ENCODE data around the gene NR3C2.
A peak's percentile ranks its signal among the peaks of the same experiment; 100 is the strongest.
"Not testable (repeated sequence)": the region's sequence is repeated elsewhere in the genome, so short reads cannot be mapped to it uniquely, and the experiment has no call there.

The NR3C2 gene

GRCh38 chr4:148211533-148211932 lies 230.7 kb downstream of the NR3C2 start:
- DNase-seq = no peak

GRCh38 chr4:148210661-148211060 lies 231.6 kb downstream of the NR3C2 start:
- DNase-seq = no peak

GRCh38 chr4:148207068-148207467 lies 235.1 kb downstream of the NR3C2 start:
- no peak for DNase-seq

GRCh38 chr4:148205476-148205875 lies 236.7 kb downstream of the NR3C2 start:
- no peak for DNase-seq

- DNase-seq = no peak
Measured at GRCh38 chr4:148204892-148205291, 237.3 kb downstream of the NR3C2 start.

GRCh38 chr4:148204171-148204570 lies 238.0 kb downstream of the NR3C2 start:
- no peak for DNase-seq

GRCh38 chr4:148203056-148203898 lies 238.9 kb downstream of the NR3C2 start:
- no peak for DNase-seq

GRCh38 chr4:148200960-148201359 lies 241.3 kb downstream of the NR3C2 start:
- no peak for DNase-seq

- no peak for DNase-seq
Measured at GRCh38 chr4:148196164-148196563, 246.1 kb downstream of the NR3C2 start.

GRCh38 chr4:148192526-148192925 lies 249.7 kb downstream of the NR3C2 start:
- DNase-seq = no peak

GRCh38 chr4:148187454-148188222 lies 254.6 kb downstream of the NR3C2 start:
- DNase-seq = not testable (repeated sequence)

- no peak for DNase-seq
Measured at GRCh38 chr4:148184922-148185321, 257.3 kb downstream of the NR3C2 start.

- DNase-seq = no peak
Measured at GRCh38 chr4:148182230-148182911, 259.8 kb downstream of the NR3C2 start.

- no peak for DNase-seq
Measured at GRCh38 chr4:148173397-148174017, 268.7 kb downstream of the NR3C2 start.

- no peak for DNase-seq
Measured at GRCh38 chr4:148171596-148171995, 270.6 kb downstream of the NR3C2 start.

- DNase-seq = no peak
Measured at GRCh38 chr4:148170408-148171365, 271.5 kb downstream of the NR3C2 start.

- DNase-seq = peak; percentile 35
Measured at GRCh38 chr4:148166132-148166591, 276.1 kb downstream of the NR3C2 start.

GRCh38 chr4:148164557-148164956 lies 277.7 kb downstream of the NR3C2 start:
- DNase-seq = no peak

GRCh38 chr4:148162991-148163390 lies 279.2 kb downstream of the NR3C2 start:
- no peak for DNase-seq

GRCh38 chr4:148162519-148162918 lies 279.7 kb downstream of the NR3C2 start:
- no peak for DNase-seq

GRCh38 chr4:148161601-148162000 lies 280.6 kb downstream of the NR3C2 start:
- DNase-seq = no peak

GRCh38 chr4:148159793-148160192 lies 282.4 kb downstream of the NR3C2 start:
- DNase-seq = no peak
